ENCODE data around the gene TBC1D10A. TPM values are rescaled to one million over a fixed set of nuclear protein-coding genes. Genes with fewer than 3 reads are reported as not detected.

TBC1D10A gene
- total RNA-seq, 1 experiment from 2014 or later = 11.1 TPM

- DNase-seq (ENCODE audit: low spot score) (no peak), ATAC-seq (no peak)
- H3K4me3 Mint-ChIP-seq = no peak overlapping the region
- no peaks in the 10 kb centered on the region for H3K9me3 Mint-ChIP-seq
- ChIA-PET CTCF (interaction anchor here (1.0 to 1.3 kb wide), 3 partner anchors 45 to 70 kb away, joined by 3 to 6 read pairs (median 5); no protein-coding TSS in a partner anchor), POLR2A (no interaction called here)
- no peak overlapping the region for H3K27ac Mint-ChIP-seq
- H3K4me1 Mint-ChIP-seq = peaks cover 3% of the 10 kb centered on the region; the same call in 1 of the 2 replicates
- H3K36me3 Mint-ChIP-seq = peaks cover 59% of the 10 kb centered on the region
- TF ChIP-seq, protein P1, sequence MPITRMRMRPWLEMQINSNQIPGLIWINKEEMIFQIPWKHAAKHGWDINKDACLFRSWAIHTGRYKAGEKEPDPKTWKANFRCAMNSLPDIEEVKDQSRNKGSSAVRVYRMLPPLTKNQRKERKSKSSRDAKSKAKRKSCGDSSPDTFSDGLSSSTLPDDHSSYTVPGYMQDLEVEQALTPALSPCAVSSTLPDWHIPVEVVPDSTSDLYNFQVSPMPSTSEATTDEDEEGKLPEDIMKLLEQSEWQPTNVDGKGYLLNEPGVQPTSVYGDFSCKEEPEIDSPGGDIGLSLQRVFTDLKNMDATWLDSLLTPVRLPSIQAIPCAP (CRISPR knock-in tag; IDR thresholded peaks at IDR 0.05) = no peak
- TF ChIP-seq CBFB (CRISPR knock-in tag; IDR thresholded peaks at IDR 0.05; ENCODE audit: low read depth) (no peak), MYBL2 (CRISPR knock-in tag; IDR thresholded peaks at IDR 0.05) (no peak), HMGXB4 (CRISPR knock-in tag; IDR thresholded peaks at IDR 0.05) (no peak), TEAD1 (CRISPR knock-in tag; IDR thresholded peaks at IDR 0.05) (no peak), CREM (CRISPR knock-in tag; IDR thresholded peaks at IDR 0.05) (no peak), ZMAT4 (CRISPR knock-in tag; IDR thresholded peaks at IDR 0.05) (no peak), ZNF671 (CRISPR knock-in tag; IDR thresholded peaks at IDR 0.05) (no peak), ESRRA (CRISPR knock-in tag; IDR thresholded peaks at IDR 0.05; ENCODE audit: borderline replicate concordance) (no peak), NR2C2 (CRISPR knock-in tag; IDR thresholded peaks at IDR 0.05) (no peak), IRF2 (CRISPR knock-in tag; IDR thresholded peaks at IDR 0.05; ENCODE audit: borderline replicate concordance, low read depth) (no peak), NFATC4 (CRISPR knock-in tag; IDR thresholded peaks at IDR 0.05) (no peak), ZNF263 (CRISPR knock-in tag; IDR thresholded peaks at IDR 0.05; ENCODE audit: low read depth) (no peak), NR1H2 (CRISPR knock-in tag; IDR thresholded peaks at IDR 0.05) (no peak), MXD4 (CRISPR knock-in tag; IDR thresholded peaks at IDR 0.05; ENCODE audit: borderline replicate concordance) (no peak)
- TF ChIP-seq, protein P2, sequence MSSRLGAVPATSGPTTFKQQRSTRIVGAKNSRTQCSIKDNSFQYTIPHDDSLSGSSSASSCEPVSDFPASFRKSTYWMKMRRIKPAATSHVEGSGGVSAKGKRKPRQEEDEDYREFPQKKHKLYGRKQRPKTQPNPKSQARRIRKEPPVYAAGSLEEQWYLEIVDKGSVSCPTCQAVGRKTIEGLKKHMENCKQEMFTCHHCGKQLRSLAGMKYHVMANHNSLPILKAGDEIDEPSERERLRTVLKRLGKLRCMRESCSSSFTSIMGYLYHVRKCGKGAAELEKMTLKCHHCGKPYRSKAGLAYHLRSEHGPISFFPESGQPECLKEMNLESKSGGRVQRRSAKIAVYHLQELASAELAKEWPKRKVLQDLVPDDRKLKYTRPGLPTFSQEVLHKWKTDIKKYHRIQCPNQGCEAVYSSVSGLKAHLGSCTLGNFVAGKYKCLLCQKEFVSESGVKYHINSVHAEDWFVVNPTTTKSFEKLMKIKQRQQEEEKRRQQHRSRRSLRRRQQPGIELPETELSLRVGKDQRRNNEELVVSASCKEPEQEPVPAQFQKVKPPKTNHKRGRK (CRISPR knock-in tag; IDR thresholded peaks at IDR 0.05; ENCODE audit: borderline replicate concordance) = no peak
- H3K27me3 Mint-ChIP-seq (ENCODE audit: low read depth) = no peaks in the 10 kb centered on the region
Observed at GRCh38 chr22:30332994-30333706, 6.4 kb upstream of the TBC1D10A start.

GRCh38 chr22:30332551-30332950, 5.8 kb upstream of the TBC1D10A start:
- H3K27me3 Mint-ChIP-seq (ENCODE audit: low read depth) = no peaks in the 10 kb centered on the region
- POLR2A ChIA-PET = interaction anchor here (0.6 kb wide), 1 partner anchor 797 kb away, joined by 4 read pairs; no protein-coding TSS in a partner anchor
- no peak overlapping the region for H3K27ac Mint-ChIP-seq
- DNase-seq (ENCODE audit: low spot score) = no peak
- no peak overlapping the region for H3K4me3 Mint-ChIP-seq
- peaks cover 7% of the 10 kb centered on the region for H3K4me1 Mint-ChIP-seq
- CTCF ChIA-PET = interaction anchor here (1.0 to 1.3 kb wide), 3 partner anchors 44 to 69 kb away, joined by 3 to 6 read pairs (median 5); no protein-coding TSS in a partner anchor
- peaks cover 53% of the 10 kb centered on the region for H3K36me3 Mint-ChIP-seq
- no peak for ATAC-seq
- no peaks in the 10 kb centered on the region for H3K9me3 Mint-ChIP-seq
- TF ChIP-seq CREB1 (CRISPR knock-in tag; IDR thresholded peaks at IDR 0.05) (no peak), TCF7 (CRISPR knock-in tag; IDR thresholded peaks at IDR 0.05; ENCODE audit: low read depth) (no peak), NR3C1 (CRISPR knock-in tag; conservative IDR thresholded peaks at IDR 0.05; ENCODE audit: low read depth) (no peak), CDX4 (CRISPR knock-in tag; IDR thresholded peaks at IDR 0.05; ENCODE audit: borderline replicate concordance) (no peak), ETV6 (CRISPR knock-in tag; IDR thresholded peaks at IDR 0.05) (no peak), ZNF425 (CRISPR knock-in tag; conservative IDR thresholded peaks at IDR 0.05) (no peak)
- TF ChIP-seq, protein P3, sequence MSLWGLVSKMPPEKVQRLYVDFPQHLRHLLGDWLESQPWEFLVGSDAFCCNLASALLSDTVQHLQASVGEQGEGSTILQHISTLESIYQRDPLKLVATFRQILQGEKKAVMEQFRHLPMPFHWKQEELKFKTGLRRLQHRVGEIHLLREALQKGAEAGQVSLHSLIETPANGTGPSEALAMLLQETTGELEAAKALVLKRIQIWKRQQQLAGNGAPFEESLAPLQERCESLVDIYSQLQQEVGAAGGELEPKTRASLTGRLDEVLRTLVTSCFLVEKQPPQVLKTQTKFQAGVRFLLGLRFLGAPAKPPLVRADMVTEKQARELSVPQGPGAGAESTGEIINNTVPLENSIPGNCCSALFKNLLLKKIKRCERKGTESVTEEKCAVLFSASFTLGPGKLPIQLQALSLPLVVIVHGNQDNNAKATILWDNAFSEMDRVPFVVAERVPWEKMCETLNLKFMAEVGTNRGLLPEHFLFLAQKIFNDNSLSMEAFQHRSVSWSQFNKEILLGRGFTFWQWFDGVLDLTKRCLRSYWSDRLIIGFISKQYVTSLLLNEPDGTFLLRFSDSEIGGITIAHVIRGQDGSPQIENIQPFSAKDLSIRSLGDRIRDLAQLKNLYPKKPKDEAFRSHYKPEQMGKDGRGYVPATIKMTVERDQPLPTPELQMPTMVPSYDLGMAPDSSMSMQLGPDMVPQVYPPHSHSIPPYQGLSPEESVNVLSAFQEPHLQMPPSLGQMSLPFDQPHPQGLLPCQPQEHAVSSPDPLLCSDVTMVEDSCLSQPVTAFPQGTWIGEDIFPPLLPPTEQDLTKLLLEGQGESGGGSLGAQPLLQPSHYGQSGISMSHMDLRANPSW (CRISPR knock-in tag; conservative IDR thresholded peaks at IDR 0.05; ENCODE audit: low read depth) = no peak
